GM18505 (cell line): ENCODE results near the gene SENP3.

Experiments used
- ATAC-seq: cut with Tn5 transposase; IDR thresholded peaks from one replicate; pipeline ENCODE4 v1.9.1; 2021; ENCODE audit not compliant: unreplicated experiment
- POLR2A ChIP-seq: IDR thresholded peaks from 4 replicates; pipeline ENCODE4 v1.6.1; 2011; ENCODE audit warnings: borderline replicate concordance; ENCODE audit not compliant: insufficient read depth, insufficient read length; ENCODE audit errors: extremely low read depth

SENP3 gene

GRCh38 chr17:7561589-7562207 is at the start of gene SENP3:
Gene SENP3, plus strand, starts transcription at chr17:7561919. Its CDS starts 1,158 bp downstream, at chr17:7563077.
- peak; percentile 49 for ATAC-seq
- TF ChIP-seq POLR2A: peak; percentile 76

GRCh38 chr17:7512105-7512504 is 49.6 kb upstream of the SENP3 start:
- no peak for TF ChIP-seq POLR2A
- no peak for ATAC-seq

GRCh38 chr17:7512824-7513540 is 48.7 kb upstream of the SENP3 start:
- no peak for ATAC-seq
- TF ChIP-seq POLR2A: no peak

GRCh38 chr17:7513850-7514419 is 47.8 kb upstream of the SENP3 start:
- no peak for ATAC-seq
- TF ChIP-seq POLR2A: no peak

- TF ChIP-seq POLR2A: no peak
- no peak for ATAC-seq
These were observed 45.7 kb upstream of the SENP3 start for GRCh38 chr17:7515911-7516610.

GRCh38 chr17:7523033-7523432 is 38.7 kb upstream of the SENP3 start:
- ATAC-seq: no peak
- TF ChIP-seq POLR2A: no peak

- no peak for ATAC-seq
- no peak for TF ChIP-seq POLR2A
These were observed 32.9 kb upstream of the SENP3 start for GRCh38 chr17:7528842-7529241.

GRCh38 chr17:7530023-7530900 is 31.5 kb upstream of the SENP3 start:
- no peak for TF ChIP-seq POLR2A
- ATAC-seq: no peak

GRCh38 chr17:7538050-7538449 is 23.7 kb upstream of the SENP3 start:
- no peak for TF ChIP-seq POLR2A
- ATAC-seq: no peak

- TF ChIP-seq POLR2A: no peak
- ATAC-seq: no peak
These were observed 22.7 kb upstream of the SENP3 start for GRCh38 chr17:7538891-7539545.

- no peak for ATAC-seq
- TF ChIP-seq POLR2A: no peak
These were observed 20.6 kb upstream of the SENP3 start for GRCh38 chr17:7541074-7541621.

- no peak for TF ChIP-seq POLR2A
- ATAC-seq: no peak
These were observed 16.8 kb upstream of the SENP3 start for GRCh38 chr17:7544911-7545310.
